K562 (cell line): ENCODE measurements around the gene VARS1. TPM values are rescaled to one million over a fixed set of nuclear protein-coding genes. Genes with fewer than 3 reads are reported as not detected.

Experiments used
- CBX8 ChIP-seq: fragments of 200-600 bp; sonication (generic); IDR thresholded peaks from 2 replicates; pipeline ENCODE4 v1.6.1; 2012; ENCODE audit warnings: borderline replicate concordance, mixed run types, low read depth, mild to moderate bottlenecking, moderate library complexity, mixed read lengths, low read length, control low read depth, inconsistent platforms; ENCODE audit not compliant: poor library complexity, severe bottlenecking; ENCODE audit errors: extremely low read depth
- ETV1 ChIP-seq: fragments of 450-650 bp; conservative IDR thresholded peaks from 2 replicates; pipeline ENCODE4 v1.6.1; 2016; ENCODE audit warnings: missing genetic modification characterization, control low read depth, low read depth, missing compliant biosample characterization
- HEY1 ChIP-seq: fragments of 250-450 bp; sonication (Bioruptor Pico); IDR thresholded peaks from 2 replicates; pipeline ENCODE4 v1.5.0; 2020; ENCODE audit warnings: mild to moderate bottlenecking, moderate library complexity, borderline replicate concordance
- RBM25 ChIP-seq: fragments of 200-400 bp; formaldehyde crosslinking; IDR thresholded peaks from 2 replicates; pipeline ENCODE4 v1.6.1; 2018; ENCODE audit warnings: low read length, low read depth, moderate library complexity; ENCODE audit not compliant: severe bottlenecking
- RHOXF2B ChIP-seq: fragments of 250-450 bp; sonication (Bioruptor Pico); conservative IDR thresholded peaks from 2 replicates; pipeline ENCODE4 v1.5.1; 2021
- ZNF57 ChIP-seq: fragments of 450-650 bp; formaldehyde crosslinking; IDR thresholded peaks from 2 replicates; pipeline ENCODE4 v1.4.0; 2020; ENCODE audit warnings: mild to moderate bottlenecking, moderate library complexity
- ZNF707 ChIP-seq: fragments of 250-450 bp; sonication (Bioruptor Pico); conservative IDR thresholded peaks from 2 replicates; pipeline ENCODE4 v1.8.0; 2022; ENCODE audit warnings: inconsistent platforms, mild to moderate bottlenecking, moderate library complexity
- polyA plus RNA-seq, 8 experiments: library from polyadenylated mRNA; depleted of rRNA in 4 of 8; stranded (reverse) in 5 of 8; unstranded in 3 of 8; fragments of >200 nt; fragmentation: Nextera tagmentation in 2 of 8; fragmentation: Illumina TruSeq in 1 of 8; extraction: Ambion mirVana in 2 of 8; extraction: Trizol in 1 of 8; gene quantifications; 2 replicates each; pipeline versions ENCODE4 v1.2.1 to v1.2.3, GENCODE V29; 2011 to 2014; ENCODE audit warnings: inconsistent platforms in 1 of 8, missing spikeins in 1 of 8
- total RNA-seq, 7 experiments: library from RNA; depleted of rRNA in 6 of 7; stranded (reverse); fragments of >200 nt in 6 of 7; fragmentation: Illumina TruSeq in 2 of 7; extraction: Trizol in 2 of 7; gene quantifications; 2 replicates each; pipeline versions ENCODE4 v1.2.1 to v1.2.3, GENCODE V29; 2011 to 2021; ENCODE audit warnings: low replicate concordance in 1 of 7
- TF ChIP-seq, protein P1 (sequence below), 2 experiments: fragments of 450-650 bp in 1 of 2; sonication (generic) in 1 of 2; formaldehyde crosslinking in 1 of 2; IDR thresholded peaks; 2 replicates each; pipeline versions ENCODE4 v1.7.1 to v1.9.0; 2016 to 2022; ENCODE audit warnings: inconsistent platforms in 1 of 2, mild to moderate bottlenecking in 1 of 2, missing genetic modification reagents in 1 of 2
- TF ChIP-seq, protein P2 (sequence below), 2 experiments: fragments of 250-450 bp in 1 of 2; fragments of 450-650 bp in 1 of 2; sonication (Bioruptor Pico) in 1 of 2; IDR thresholded peaks; 2 replicates each; pipeline versions ENCODE4 v1.6.1 to v1.8.0; 2016 to 2021; ENCODE audit warnings: mild to moderate bottlenecking in 2 of 2, moderate library complexity in 2 of 2, missing compliant biosample characterization in 1 of 2, missing genetic modification characterization in 1 of 2
- TF ChIP-seq, protein P3 (sequence below): fragments of 150-350 bp; conservative IDR thresholded peaks from 2 replicates; pipeline ENCODE4 v1.6.1; 2014; ENCODE audit warnings: low read length
- TF ChIP-seq, protein P4 (sequence below): sonication (generic); formaldehyde crosslinking; IDR thresholded peaks from 2 replicates; pipeline ENCODE4 v1.8.0; 2023; ENCODE audit warnings: mild to moderate bottlenecking, missing genetic modification reagents

The VARS1 gene
- total and polyA plus RNA-seq, 9 of the 15 experiments (the other 6 are each of a cell fraction or from before 2014, with no cell fraction given): 2.9 to 488 (median 130) TPM

DNA sequence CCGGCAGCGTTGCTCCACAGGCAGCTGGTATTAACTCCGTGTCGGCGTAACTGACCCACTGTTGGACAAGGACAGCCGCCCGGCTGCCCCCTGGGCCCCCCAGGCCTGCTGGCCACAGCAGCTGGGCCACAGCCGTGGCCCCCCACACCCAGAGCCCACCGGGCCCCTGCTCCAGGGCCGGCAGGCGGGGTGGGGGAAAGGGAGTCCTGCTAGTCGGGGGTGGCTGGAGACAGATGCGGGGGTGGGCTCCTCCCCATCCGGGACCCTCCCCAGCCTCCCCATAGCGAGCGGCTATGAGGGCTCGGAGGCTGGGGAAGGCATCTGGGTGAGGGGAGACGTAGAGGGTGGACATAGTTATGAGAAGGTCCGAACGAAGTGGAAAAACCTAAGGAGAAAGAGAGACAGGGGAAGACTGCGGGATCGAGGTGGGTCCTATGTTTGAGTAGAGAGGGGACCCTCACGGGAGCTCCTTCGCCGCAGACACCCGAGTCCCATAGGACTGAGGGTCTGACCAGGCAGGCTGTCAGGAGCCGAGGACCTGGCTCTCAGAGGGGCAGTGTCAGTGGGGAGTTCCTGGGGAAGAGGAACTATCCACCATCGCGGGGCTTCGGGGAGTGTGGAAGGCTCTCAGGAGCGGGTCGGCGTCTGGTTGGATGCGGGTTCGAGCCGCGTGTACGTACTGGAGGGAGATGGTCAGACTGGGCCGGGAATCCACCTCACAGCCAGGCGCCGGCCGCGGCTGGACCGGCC is 511 bp downstream of the VARS1 start (continued):
- TF ChIP-seq, protein P1, sequence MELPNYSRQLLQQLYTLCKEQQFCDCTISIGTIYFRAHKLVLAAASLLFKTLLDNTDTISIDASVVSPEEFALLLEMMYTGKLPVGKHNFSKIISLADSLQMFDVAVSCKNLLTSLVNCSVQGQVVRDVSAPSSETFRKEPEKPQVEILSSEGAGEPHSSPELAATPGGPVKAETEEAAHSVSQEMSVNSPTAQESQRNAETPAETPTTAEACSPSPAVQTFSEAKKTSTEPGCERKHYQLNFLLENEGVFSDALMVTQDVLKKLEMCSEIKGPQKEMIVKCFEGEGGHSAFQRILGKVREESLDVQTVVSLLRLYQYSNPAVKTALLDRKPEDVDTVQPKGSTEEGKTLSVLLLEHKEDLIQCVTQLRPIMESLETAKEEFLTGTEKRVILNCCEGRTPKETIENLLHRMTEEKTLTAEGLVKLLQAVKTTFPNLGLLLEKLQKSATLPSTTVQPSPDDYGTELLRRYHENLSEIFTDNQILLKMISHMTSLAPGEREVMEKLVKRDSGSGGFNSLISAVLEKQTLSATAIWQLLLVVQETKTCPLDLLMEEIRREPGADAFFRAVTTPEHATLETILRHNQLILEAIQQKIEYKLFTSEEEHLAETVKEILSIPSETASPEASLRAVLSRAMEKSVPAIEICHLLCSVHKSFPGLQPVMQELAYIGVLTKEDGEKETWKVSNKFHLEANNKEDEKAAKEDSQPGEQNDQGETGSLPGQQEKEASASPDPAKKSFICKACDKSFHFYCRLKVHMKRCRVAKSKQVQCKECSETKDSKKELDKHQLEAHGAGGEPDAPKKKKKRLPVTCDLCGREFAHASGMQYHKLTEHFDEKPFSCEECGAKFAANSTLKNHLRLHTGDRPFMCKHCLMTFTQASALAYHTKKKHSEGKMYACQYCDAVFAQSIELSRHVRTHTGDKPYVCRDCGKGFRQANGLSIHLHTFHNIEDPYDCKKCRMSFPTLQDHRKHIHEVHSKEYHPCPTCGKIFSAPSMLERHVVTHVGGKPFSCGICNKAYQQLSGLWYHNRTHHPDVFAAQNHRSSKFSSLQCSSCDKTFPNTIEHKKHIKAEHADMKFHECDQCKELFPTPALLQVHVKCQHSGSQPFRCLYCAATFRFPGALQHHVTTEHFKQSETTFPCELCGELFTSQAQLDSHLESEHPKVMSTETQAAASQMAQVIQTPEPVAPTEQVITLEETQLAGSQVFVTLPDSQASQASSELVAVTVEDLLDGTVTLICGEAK (IDR thresholded peaks at IDR 0.05): 0 out of 2 replicates have a peak, but pooled peaks have one; percentile 50
- TF ChIP-seq, protein P1 (CRISPR knock-in tag; IDR thresholded peaks at IDR 0.05): no peak
- TF ChIP-seq ZNF707 (no peak), RHOXF2B (CRISPR knock-in tag) (no peak), CBX8 (no peak), ETV1 (tag) (no peak), RBM25 (no peak), HEY1 (CRISPR knock-in tag) (no peak), ZNF57 (CRISPR knock-in tag) (0 out of 2 replicates have a peak, but pooled peaks have one; percentile 12)
- TF ChIP-seq, protein P2, sequence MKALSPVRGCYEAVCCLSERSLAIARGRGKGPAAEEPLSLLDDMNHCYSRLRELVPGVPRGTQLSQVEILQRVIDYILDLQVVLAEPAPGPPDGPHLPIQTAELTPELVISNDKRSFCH (CRISPR knock-in tag; IDR thresholded peaks at IDR 0.05): no peak
- TF ChIP-seq, protein P2 (tag; IDR thresholded peaks at IDR 0.05): no peak
- TF ChIP-seq, protein P3, sequence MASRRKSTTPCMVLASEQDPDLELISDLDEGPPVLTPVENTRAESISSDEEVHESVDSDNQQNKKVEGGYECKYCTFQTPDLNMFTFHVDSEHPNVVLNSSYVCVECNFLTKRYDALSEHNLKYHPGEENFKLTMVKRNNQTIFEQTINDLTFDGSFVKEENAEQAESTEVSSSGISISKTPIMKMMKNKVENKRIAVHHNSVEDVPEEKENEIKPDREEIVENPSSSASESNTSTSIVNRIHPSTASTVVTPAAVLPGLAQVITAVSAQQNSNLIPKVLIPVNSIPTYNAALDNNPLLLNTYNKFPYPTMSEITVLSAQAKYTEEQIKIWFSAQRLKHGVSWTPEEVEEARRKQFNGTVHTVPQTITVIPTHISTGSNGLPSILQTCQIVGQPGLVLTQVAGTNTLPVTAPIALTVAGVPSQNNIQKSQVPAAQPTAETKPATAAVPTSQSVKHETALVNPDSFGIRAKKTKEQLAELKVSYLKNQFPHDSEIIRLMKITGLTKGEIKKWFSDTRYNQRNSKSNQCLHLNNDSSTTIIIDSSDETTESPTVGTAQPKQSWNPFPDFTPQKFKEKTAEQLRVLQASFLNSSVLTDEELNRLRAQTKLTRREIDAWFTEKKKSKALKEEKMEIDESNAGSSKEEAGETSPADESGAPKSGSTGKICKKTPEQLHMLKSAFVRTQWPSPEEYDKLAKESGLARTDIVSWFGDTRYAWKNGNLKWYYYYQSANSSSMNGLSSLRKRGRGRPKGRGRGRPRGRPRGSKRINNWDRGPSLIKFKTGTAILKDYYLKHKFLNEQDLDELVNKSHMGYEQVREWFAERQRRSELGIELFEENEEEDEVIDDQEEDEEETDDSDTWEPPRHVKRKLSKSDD: no peak
- TF ChIP-seq, protein P4, sequence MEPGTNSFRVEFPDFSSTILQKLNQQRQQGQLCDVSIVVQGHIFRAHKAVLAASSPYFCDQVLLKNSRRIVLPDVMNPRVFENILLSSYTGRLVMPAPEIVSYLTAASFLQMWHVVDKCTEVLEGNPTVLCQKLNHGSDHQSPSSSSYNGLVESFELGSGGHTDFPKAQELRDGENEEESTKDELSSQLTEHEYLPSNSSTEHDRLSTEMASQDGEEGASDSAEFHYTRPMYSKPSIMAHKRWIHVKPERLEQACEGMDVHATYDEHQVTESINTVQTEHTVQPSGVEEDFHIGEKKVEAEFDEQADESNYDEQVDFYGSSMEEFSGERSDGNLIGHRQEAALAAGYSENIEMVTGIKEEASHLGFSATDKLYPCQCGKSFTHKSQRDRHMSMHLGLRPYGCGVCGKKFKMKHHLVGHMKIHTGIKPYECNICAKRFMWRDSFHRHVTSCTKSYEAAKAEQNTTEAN (CRISPR knock-in tag): peak; percentile 80; the same call in 1 of the 2 replicates
